Lung (tissue), 12 donors: ENCODE data around the gene KLF11. TPM values are rescaled to one million over a fixed set of nuclear protein-coding genes. Genes with fewer than 3 reads are reported as not detected.

ENCODE experiments used
- ATAC-seq: fragments of 200-7000 bp; cut with Tn5 transposase; one replicate; pipeline ENCODE4 v1.9.1; 2020; ENCODE audit warnings: moderate number of reproducible peaks; ENCODE audit not compliant: insufficient read depth, low FRiP score
- DNase-seq, 3 donors: peaks; one replicate each; pipeline ENCODE4 v3.0.0-alpha.2; 2013 to 2017
- H3K27ac ChIP-seq, 2 donors: one replicate each; pipeline ENCODE4 v1.5.1; 2013; ENCODE audit warnings: mild to moderate bottlenecking in 2 of 2, moderate library complexity in 2 of 2, control low read depth in 1 of 2, inconsistent platforms in 1 of 2, low read depth in 1 of 2, low read length in 1 of 2
- H3K27me3 ChIP-seq, 3 donors: one replicate each; pipeline ENCODE4 v1.5.1; 2013; ENCODE audit warnings: low read length in 2 of 3; ENCODE audit not compliant: control insufficient read depth in 3 of 3, insufficient read depth in 3 of 3
- H3K36me3 ChIP-seq, 4 donors: one replicate each; pipeline ENCODE4 v1.5.1; 2013; ENCODE audit warnings: low read length in 4 of 4, mild to moderate bottlenecking in 1 of 4, moderate library complexity in 1 of 4; ENCODE audit not compliant: control insufficient read depth in 4 of 4, insufficient read depth in 4 of 4
- H3K4me1 ChIP-seq, 5 donors: one replicate each; pipeline ENCODE4 v1.5.1; 2013; ENCODE audit warnings: low read length in 5 of 5, mild to moderate bottlenecking in 2 of 5, moderate library complexity in 1 of 5; ENCODE audit not compliant: control insufficient read depth in 5 of 5, insufficient read depth in 5 of 5
- H3K4me3 ChIP-seq: one replicate; pipeline ENCODE4 v1.5.1; 2013; ENCODE audit warnings: mild to moderate bottlenecking, control low read depth, moderate library complexity
- H3K9ac ChIP-seq, 2 donors: one replicate each; pipeline ENCODE4 v1.5.1; 2013; ENCODE audit warnings: low read length in 2 of 2, control low read depth in 1 of 2; ENCODE audit not compliant: insufficient read depth in 1 of 2
- H3K9me3 ChIP-seq, 4 donors: one replicate each; pipeline ENCODE4 v1.5.1; 2013; ENCODE audit warnings: low read length in 3 of 4, mild to moderate bottlenecking in 1 of 4, moderate library complexity in 1 of 4; ENCODE audit not compliant: control insufficient read depth in 4 of 4, insufficient read depth in 3 of 4
- CTCF ChIP-seq: IDR thresholded peaks from 2 replicates; pipeline ENCODE4 v1.5.1; 2012; ENCODE audit warnings: mild to moderate bottlenecking; ENCODE audit errors: control extremely low read depth, extremely low read depth
- WGBS, 2 donors: extraction: QIAGEN DNeasy Blood & Tissue Kit; methylation state at CpG; one replicate each; pipeline ENCODE4 v1.1.7; 2013; 5-methylcytosine and 5-hydroxymethylcytosine counted together
- polyA plus RNA-seq, 2 donors: library from polyadenylated mRNA; stranded (reverse); fragments of 200-250 nt; gene quantifications; one replicate each; pipeline ENCODE4 v1.2.1, GENCODE V29; 2013
- total RNA-seq, 2 donors: library from RNA; depleted of rRNA in 1 of 2; stranded (reverse); fragments of >200 nt in 1 of 2; gene quantifications; one replicate each; pipeline ENCODE4 v1.2.1, GENCODE V29; 2014 to 2021
- donor health status: control.
- donor health status: control.
- donor health status: Bipolar disorder and iron deficiency.
- donor health status: healthy.
- donor health status: DM: yes; HTN: yes; CAD: no.

Gene KLF11
- total and polyA plus RNA-seq, 4 donors = 7.4 to 21.8 (median 17.3) TPM

DNA sequence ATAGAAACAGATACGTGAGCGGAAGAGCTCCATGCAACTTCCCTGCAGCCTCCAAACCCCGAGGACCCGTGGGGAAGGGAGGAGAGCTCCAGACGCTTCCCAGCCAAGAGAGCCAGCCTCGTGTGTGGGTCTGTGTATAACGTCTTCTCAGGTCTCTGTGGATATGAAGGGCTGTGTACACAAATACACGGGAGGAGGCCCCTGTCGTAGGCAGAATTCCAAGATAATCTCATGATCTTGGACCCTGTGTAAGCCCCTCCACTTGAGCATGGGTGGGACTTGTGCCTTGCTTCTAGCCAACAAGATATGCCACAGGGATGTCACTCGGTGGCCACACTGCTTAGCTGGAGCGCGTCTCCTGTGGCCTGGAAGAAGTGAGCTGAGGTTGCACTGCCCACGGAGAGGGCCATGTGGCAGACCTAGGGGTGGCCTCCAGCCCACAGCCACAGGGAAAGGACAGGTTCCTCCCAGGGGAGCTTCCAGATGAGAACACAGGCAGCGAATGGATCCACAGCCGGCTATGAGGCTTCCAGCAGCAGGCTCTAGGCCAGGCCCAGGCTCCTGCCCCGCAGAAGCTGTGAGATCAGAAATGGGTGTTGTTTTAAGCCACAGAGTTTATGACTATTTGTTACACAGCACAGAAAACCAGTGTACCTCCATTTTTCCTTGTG is 15.6 kb upstream of the KLF11 start:
- no peaks in the 10 kb centered on the region for H3K36me3 ChIP-seq
- no peak overlapping the region for H3K9ac ChIP-seq
- no peak for TF ChIP-seq CTCF
- peak overlapping the region in 1 of 2 donors; percentile 94 for H3K27ac ChIP-seq
- ATAC-seq (no peak), DNase-seq (no peak)
- peaks cover 0 to 13% (median 9%) of the 10 kb centered on the region in 5 donors for H3K4me1 ChIP-seq
- WGBS, 2 donors = 92 to 96% methylated on average over 16 of the region's 16 CpGs
- no peak overlapping the region for H3K4me3 ChIP-seq
- H3K27me3 ChIP-seq = no peaks in the 10 kb centered on the region
- H3K9me3 ChIP-seq = no peaks in the 10 kb centered on the region

DNA sequence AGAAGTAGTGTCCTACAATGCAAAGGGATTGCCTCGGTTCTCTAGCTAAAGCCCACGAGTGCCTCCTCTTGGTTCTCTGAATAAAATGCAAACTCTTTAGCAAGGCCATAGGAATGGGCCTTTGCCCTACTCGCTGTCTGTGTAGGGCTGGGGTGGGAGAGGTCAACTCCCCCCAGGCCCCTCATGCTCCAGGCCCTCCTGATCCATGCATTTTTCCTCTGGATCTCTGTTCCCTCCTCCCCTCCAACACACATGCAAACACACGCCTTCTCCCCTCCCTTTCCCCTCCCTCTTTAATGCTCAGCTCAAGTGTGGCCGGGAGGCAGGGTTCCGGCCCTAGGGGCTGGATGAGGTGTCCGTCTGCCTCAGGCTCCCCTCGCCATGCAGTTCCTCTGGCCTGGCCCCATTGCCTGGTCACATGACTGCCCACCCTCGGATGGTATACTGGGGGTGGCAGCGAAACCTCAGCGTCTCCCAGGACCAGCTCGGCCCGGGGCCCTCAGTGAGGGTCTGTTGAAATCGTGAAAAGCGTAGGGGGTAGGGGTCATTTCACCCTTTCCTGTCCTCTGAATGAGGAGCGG is 14.9 kb upstream of the KLF11 start:
- Histone ChIP-seq H3K4me3 (no peak overlapping the region), H3K36me3 (no peaks in the 10 kb centered on the region), H3K27ac (peak overlapping the region; percentile 51 to 94), H3K4me1 (peaks cover 0 to 13% (median 9%) of the 10 kb centered on the region in 5 donors), H3K9ac (no peak overlapping the region), H3K27me3 (no peaks in the 10 kb centered on the region), H3K9me3 (no peaks in the 10 kb centered on the region)
- no peak for TF ChIP-seq CTCF
- ATAC-seq = no peak
- WGBS, 2 donors = 71 to 72% methylated on average over 16 of the region's 16 CpGs
- peak in 1 of 3 donors; percentile 39 for DNase-seq

- Histone ChIP-seq H3K4me3 (no peak overlapping the region), H3K27ac (peak overlapping the region; percentile 64 to 94), H3K27me3 (no peaks in the 10 kb centered on the region), H3K36me3 (no peaks in the 10 kb centered on the region), H3K9me3 (no peaks in the 10 kb centered on the region), H3K4me1 (peaks cover 0 to 13% (median 9%) of the 10 kb centered on the region in 5 donors), H3K9ac (no peak overlapping the region)
- peak; percentile 65 to 79 (median 66) for DNase-seq
- WGBS, 2 donors = 23 to 24% methylated on average over 24 to 26 of the region's 26 CpGs
- TF ChIP-seq CTCF = no peak
- ATAC-seq = peak; percentile 73
Observed at GRCh38 chr2:10028988-10029874, 14.1 kb upstream of the KLF11 start.
